Measurements from ENCODE around the gene PKM.
"Not testable (repeated sequence)": the region's sequence is repeated elsewhere in the genome, so short reads cannot be mapped to it uniquely, and the experiment has no call there.

The PKM gene

GRCh38 chr15:72180761-72181324, 50.1 kb downstream of the PKM start:
- H3K27me3 ChIP-seq (ENCODE audit: control insufficient read depth, insufficient read depth, low read length): peaks cover 12% of the 10 kb centered on the region
- no peaks in the 10 kb centered on the region for H3K9me3 ChIP-seq (ENCODE audit: control insufficient read depth, low read length)
- no peaks in the 10 kb centered on the region for H3K36me3 ChIP-seq (ENCODE audit: control insufficient read depth, insufficient read depth, low read length)
- H3K4me3 ChIP-seq (ENCODE audit: low read length): no peak overlapping the region
- peaks cover 8% of the 10 kb centered on the region for H3K4me1 ChIP-seq (ENCODE audit: control insufficient read depth, insufficient read depth, low read length)
- no peak overlapping the region for H3K9ac ChIP-seq (ENCODE audit: low read length)

GRCh38 chr15:72179950-72180581, 50.9 kb downstream of the PKM start:
- Histone ChIP-seq H3K36me3 (ENCODE audit: control insufficient read depth, insufficient read depth, low read length) (no peaks in the 10 kb centered on the region), H3K4me1 (ENCODE audit: control insufficient read depth, insufficient read depth, low read length) (peaks cover 8% of the 10 kb centered on the region), H3K9ac (ENCODE audit: low read length) (no peak overlapping the region), H3K4me3 (ENCODE audit: low read length) (no peak overlapping the region), H3K27me3 (ENCODE audit: control insufficient read depth, insufficient read depth, low read length) (peaks cover 12% of the 10 kb centered on the region), H3K9me3 (ENCODE audit: control insufficient read depth, low read length) (no peaks in the 10 kb centered on the region)

GRCh38 chr15:72178976-72179585, 51.9 kb downstream of the PKM start:
- H3K36me3 ChIP-seq (ENCODE audit: control insufficient read depth, insufficient read depth, low read length): no peaks in the 10 kb centered on the region
- H3K4me3 ChIP-seq (ENCODE audit: low read length): no peak overlapping the region
- H3K9me3 ChIP-seq (ENCODE audit: control insufficient read depth, low read length): no peaks in the 10 kb centered on the region
- H3K4me1 ChIP-seq (ENCODE audit: control insufficient read depth, insufficient read depth, low read length): peaks cover 4% of the 10 kb centered on the region
- peaks cover 12% of the 10 kb centered on the region for H3K27me3 ChIP-seq (ENCODE audit: control insufficient read depth, insufficient read depth, low read length)
- H3K9ac ChIP-seq (ENCODE audit: low read length): no peak overlapping the region

- H3K27me3 ChIP-seq (ENCODE audit: control insufficient read depth, insufficient read depth, low read length): peaks cover 8% of the 10 kb centered on the region
- no peak overlapping the region for H3K9ac ChIP-seq (ENCODE audit: low read length)
- H3K36me3 ChIP-seq (ENCODE audit: control insufficient read depth, insufficient read depth, low read length): no peaks in the 10 kb centered on the region
- no peaks in the 10 kb centered on the region for H3K4me1 ChIP-seq (ENCODE audit: control insufficient read depth, insufficient read depth, low read length)
- H3K4me3 ChIP-seq (ENCODE audit: low read length): no peak overlapping the region
- no peaks in the 10 kb centered on the region for H3K9me3 ChIP-seq (ENCODE audit: control insufficient read depth, low read length)
These were observed 54.2 kb downstream of the PKM start for GRCh38 chr15:72176743-72177142.

GRCh38 chr15:72176159-72176558, 54.8 kb downstream of the PKM start:
- Histone ChIP-seq H3K9ac (ENCODE audit: low read length) (no peak overlapping the region), H3K4me1 (ENCODE audit: control insufficient read depth, insufficient read depth, low read length) (no peaks in the 10 kb centered on the region), H3K4me3 (ENCODE audit: low read length) (no peak overlapping the region), H3K9me3 (ENCODE audit: control insufficient read depth, low read length) (no peaks in the 10 kb centered on the region), H3K36me3 (ENCODE audit: control insufficient read depth, insufficient read depth, low read length) (no peaks in the 10 kb centered on the region), H3K27me3 (ENCODE audit: control insufficient read depth, insufficient read depth, low read length) (peaks cover 8% of the 10 kb centered on the region)

- no peaks in the 10 kb centered on the region for H3K9me3 ChIP-seq (ENCODE audit: control insufficient read depth, low read length)
- no peak overlapping the region for H3K4me3 ChIP-seq (ENCODE audit: low read length)
- H3K36me3 ChIP-seq (ENCODE audit: control insufficient read depth, insufficient read depth, low read length): no peaks in the 10 kb centered on the region
- H3K4me1 ChIP-seq (ENCODE audit: control insufficient read depth, insufficient read depth, low read length): peaks cover 4% of the 10 kb centered on the region
- peaks cover 8% of the 10 kb centered on the region for H3K27me3 ChIP-seq (ENCODE audit: control insufficient read depth, insufficient read depth, low read length)
- H3K9ac ChIP-seq (ENCODE audit: low read length): no peak overlapping the region
These were observed 55.6 kb downstream of the PKM start for GRCh38 chr15:72175186-72176044.

- Histone ChIP-seq H3K36me3 (ENCODE audit: control insufficient read depth, insufficient read depth, low read length) (no peaks in the 10 kb centered on the region), H3K27me3 (ENCODE audit: control insufficient read depth, insufficient read depth, low read length) (peaks cover 8% of the 10 kb centered on the region), H3K9me3 (ENCODE audit: control insufficient read depth, low read length) (no peaks in the 10 kb centered on the region), H3K9ac (ENCODE audit: low read length) (no peak overlapping the region), H3K4me1 (ENCODE audit: control insufficient read depth, insufficient read depth, low read length) (peaks cover 12% of the 10 kb centered on the region), H3K4me3 (ENCODE audit: low read length) (no peak overlapping the region)
These were observed 56.3 kb downstream of the PKM start for GRCh38 chr15:72174551-72175165.

GRCh38 chr15:72173864-72174550, 57.0 kb downstream of the PKM start:
- Histone ChIP-seq H3K4me1 (ENCODE audit: control insufficient read depth, insufficient read depth, low read length) (peaks cover 18% of the 10 kb centered on the region), H3K4me3 (ENCODE audit: low read length) (no peak overlapping the region), H3K36me3 (ENCODE audit: control insufficient read depth, insufficient read depth, low read length) (no peaks in the 10 kb centered on the region), H3K9me3 (ENCODE audit: control insufficient read depth, low read length) (no peaks in the 10 kb centered on the region), H3K9ac (ENCODE audit: low read length) (no peak overlapping the region), H3K27me3 (ENCODE audit: control insufficient read depth, insufficient read depth, low read length) (peaks cover 12% of the 10 kb centered on the region)

GRCh38 chr15:72173401-72173800, 57.6 kb downstream of the PKM start:
- Histone ChIP-seq H3K9ac (ENCODE audit: low read length) (no peak overlapping the region), H3K36me3 (ENCODE audit: control insufficient read depth, insufficient read depth, low read length) (no peaks in the 10 kb centered on the region), H3K4me1 (ENCODE audit: control insufficient read depth, insufficient read depth, low read length) (peaks cover 23% of the 10 kb centered on the region), H3K27me3 (ENCODE audit: control insufficient read depth, insufficient read depth, low read length) (peaks cover 13% of the 10 kb centered on the region), H3K4me3 (ENCODE audit: low read length) (no peak overlapping the region), H3K9me3 (ENCODE audit: control insufficient read depth, low read length) (no peaks in the 10 kb centered on the region)

- Histone ChIP-seq H3K9me3 (ENCODE audit: control insufficient read depth, low read length) (no peaks in the 10 kb centered on the region), H3K27me3 (ENCODE audit: control insufficient read depth, insufficient read depth, low read length) (peaks cover 13% of the 10 kb centered on the region), H3K4me3 (ENCODE audit: low read length) (no peak overlapping the region), H3K9ac (ENCODE audit: low read length) (no peak overlapping the region), H3K4me1 (ENCODE audit: control insufficient read depth, insufficient read depth, low read length) (peaks cover 23% of the 10 kb centered on the region), H3K36me3 (ENCODE audit: control insufficient read depth, insufficient read depth, low read length) (no peaks in the 10 kb centered on the region)
These were observed 58.2 kb downstream of the PKM start for GRCh38 chr15:72172796-72173195.

GRCh38 chr15:72171978-72172377, 59.0 kb downstream of the PKM start:
- H3K4me3 ChIP-seq (ENCODE audit: low read length); H3K36me3 ChIP-seq (ENCODE audit: control insufficient read depth, insufficient read depth, low read length); H3K9ac ChIP-seq (ENCODE audit: low read length); H3K9me3 ChIP-seq (ENCODE audit: control insufficient read depth, low read length): not testable (repeated sequence)
- peaks cover 13% of the 10 kb centered on the region for H3K27me3 ChIP-seq (ENCODE audit: control insufficient read depth, insufficient read depth, low read length)
- peaks cover 23% of the 10 kb centered on the region for H3K4me1 ChIP-seq (ENCODE audit: control insufficient read depth, insufficient read depth, low read length)

All from mucosa of stomach (tissue), 1 donor.